H1 (cell line): ENCODE measurements around the gene NEUROG1.

ENCODE experiments used
- EGR1 ChIP-seq: IDR thresholded peaks from 2 replicates; pipeline ENCODE4 v1.6.1; 2011; ENCODE audit warnings: low read depth, low read length, borderline replicate concordance
- EZH2 ChIP-seq: fragments of 200-600 bp; sonication (generic); IDR thresholded peaks from 2 replicates; pipeline ENCODE4 v1.7.1; 2012; ENCODE audit warnings: low read depth, mild to moderate bottlenecking, moderate library complexity, low read length, inconsistent platforms; ENCODE audit not compliant: severe bottlenecking
- FOSL1 ChIP-seq: IDR thresholded peaks from 2 replicates; pipeline ENCODE4 v1.6.1; 2011; ENCODE audit warnings: mild to moderate bottlenecking, low read depth, low read length, moderate library complexity; ENCODE audit not compliant: insufficient read depth
- GTF2F1 ChIP-seq: IDR thresholded peaks from 2 replicates; pipeline ENCODE4 v1.6.1; 2012; ENCODE audit warnings: low read depth, low read length, improper control_type of control experiment, borderline replicate concordance
- POU5F1 ChIP-seq: IDR thresholded peaks from 2 replicates; pipeline ENCODE4 v1.6.1; 2011; ENCODE audit warnings: low read depth, mild to moderate bottlenecking, low read length, moderate library complexity
- RAD21 ChIP-seq, 2 experiments: IDR thresholded peaks in 1 of 2; conservative IDR thresholded peaks in 1 of 2; 2 replicates each; pipeline ENCODE4 v1.6.1; 2011; ENCODE audit warnings: low read depth in 2 of 2, low read length in 2 of 2, improper control_type of control experiment in 1 of 2, inconsistent platforms in 1 of 2, mild to moderate bottlenecking in 1 of 2, moderate library complexity in 1 of 2
- ZNF274 ChIP-seq: IDR thresholded peaks from 2 replicates; pipeline ENCODE4 v1.7.0; 2012; ENCODE audit warnings: low read length, borderline replicate concordance; ENCODE audit errors: extremely low read depth
- TF ChIP-seq, protein P1 (sequence below): IDR thresholded peaks from 2 replicates; pipeline ENCODE4 v1.6.1; 2012; ENCODE audit warnings: inconsistent platforms
- TF ChIP-seq, protein P2 (sequence below), 3 experiments: IDR thresholded peaks; 1 replicate in 2 of 3; 2 replicates in 1 of 3; pipeline versions ENCODE4 v1.5.1 to v1.6.1; 2011; ENCODE audit warnings: low read length in 3 of 3, mild to moderate bottlenecking in 3 of 3, inconsistent platforms in 2 of 3, low read depth in 1 of 3, moderate library complexity in 1 of 3; ENCODE audit not compliant: insufficient read depth in 1 of 3; ENCODE audit errors: control extremely low read depth in 1 of 3
- TF ChIP-seq, protein P3 (sequence below): IDR thresholded peaks from 2 replicates; pipeline ENCODE4 v1.6.1; 2011; ENCODE audit warnings: low read depth, mild to moderate bottlenecking, low read length; ENCODE audit not compliant: insufficient read depth
- TF ChIP-seq, protein P4 (sequence below): IDR thresholded peaks from 2 replicates; pipeline ENCODE4 v1.6.1; 2011; ENCODE audit warnings: low read length, improper control_type of control experiment

DNA sequence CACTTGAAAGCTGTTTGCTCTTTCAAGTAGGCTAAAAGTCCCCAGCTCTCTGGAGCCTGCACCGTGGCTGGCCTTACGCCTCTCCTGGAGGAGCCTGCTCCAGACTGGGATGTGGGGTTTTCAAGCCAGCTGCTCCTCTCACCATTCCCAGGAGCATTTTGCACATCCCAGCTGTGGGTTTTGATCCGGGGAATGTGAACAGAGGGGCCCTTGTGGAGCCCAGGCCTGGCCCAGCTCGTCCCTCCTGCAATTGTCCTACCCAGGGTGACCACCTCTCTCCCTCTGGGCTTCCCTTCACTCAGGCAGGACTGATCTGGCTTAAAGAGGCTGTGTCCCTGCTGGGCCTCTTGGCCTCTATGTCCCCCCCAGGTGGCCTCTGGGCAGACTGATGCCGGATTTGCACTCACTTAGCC, 51.1 kb downstream of the NEUROG1 start:
- no peak for TF ChIP-seq RAD21 (IDR thresholded peaks at IDR 0.05 in 1 of 2, conservative IDR thresholded peaks at IDR 0.05 in 1 of 2; ENCODE audit: low read depth in 2 of 2, low read length in 2 of 2)
- TF ChIP-seq, protein P1, sequence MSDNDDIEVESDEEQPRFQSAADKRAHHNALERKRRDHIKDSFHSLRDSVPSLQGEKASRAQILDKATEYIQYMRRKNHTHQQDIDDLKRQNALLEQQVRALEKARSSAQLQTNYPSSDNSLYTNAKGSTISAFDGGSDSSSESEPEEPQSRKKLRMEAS: no peak
- no peak for TF ChIP-seq EZH2
- TF ChIP-seq, protein P2, sequence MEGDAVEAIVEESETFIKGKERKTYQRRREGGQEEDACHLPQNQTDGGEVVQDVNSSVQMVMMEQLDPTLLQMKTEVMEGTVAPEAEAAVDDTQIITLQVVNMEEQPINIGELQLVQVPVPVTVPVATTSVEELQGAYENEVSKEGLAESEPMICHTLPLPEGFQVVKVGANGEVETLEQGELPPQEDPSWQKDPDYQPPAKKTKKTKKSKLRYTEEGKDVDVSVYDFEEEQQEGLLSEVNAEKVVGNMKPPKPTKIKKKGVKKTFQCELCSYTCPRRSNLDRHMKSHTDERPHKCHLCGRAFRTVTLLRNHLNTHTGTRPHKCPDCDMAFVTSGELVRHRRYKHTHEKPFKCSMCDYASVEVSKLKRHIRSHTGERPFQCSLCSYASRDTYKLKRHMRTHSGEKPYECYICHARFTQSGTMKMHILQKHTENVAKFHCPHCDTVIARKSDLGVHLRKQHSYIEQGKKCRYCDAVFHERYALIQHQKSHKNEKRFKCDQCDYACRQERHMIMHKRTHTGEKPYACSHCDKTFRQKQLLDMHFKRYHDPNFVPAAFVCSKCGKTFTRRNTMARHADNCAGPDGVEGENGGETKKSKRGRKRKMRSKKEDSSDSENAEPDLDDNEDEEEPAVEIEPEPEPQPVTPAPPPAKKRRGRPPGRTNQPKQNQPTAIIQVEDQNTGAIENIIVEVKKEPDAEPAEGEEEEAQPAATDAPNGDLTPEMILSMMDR (IDR thresholded peaks at IDR 0.05; ENCODE audit: control extremely low read depth in 1 of 3, insufficient read depth in 1 of 3, low read depth in 1 of 3, low read length in 3 of 3): no peak
- TF ChIP-seq EGR1: no peak
- no peak for TF ChIP-seq POU5F1
- TF ChIP-seq, protein P3, sequence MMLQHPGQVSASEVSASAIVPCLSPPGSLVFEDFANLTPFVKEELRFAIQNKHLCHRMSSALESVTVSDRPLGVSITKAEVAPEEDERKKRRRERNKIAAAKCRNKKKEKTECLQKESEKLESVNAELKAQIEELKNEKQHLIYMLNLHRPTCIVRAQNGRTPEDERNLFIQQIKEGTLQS: no peak
- no peak for TF ChIP-seq GTF2F1
- TF ChIP-seq ZNF274: no peak
- TF ChIP-seq, protein P4, sequence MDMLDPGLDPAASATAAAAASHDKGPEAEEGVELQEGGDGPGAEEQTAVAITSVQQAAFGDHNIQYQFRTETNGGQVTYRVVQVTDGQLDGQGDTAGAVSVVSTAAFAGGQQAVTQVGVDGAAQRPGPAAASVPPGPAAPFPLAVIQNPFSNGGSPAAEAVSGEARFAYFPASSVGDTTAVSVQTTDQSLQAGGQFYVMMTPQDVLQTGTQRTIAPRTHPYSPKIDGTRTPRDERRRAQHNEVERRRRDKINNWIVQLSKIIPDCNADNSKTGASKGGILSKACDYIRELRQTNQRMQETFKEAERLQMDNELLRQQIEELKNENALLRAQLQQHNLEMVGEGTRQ: no peak
- TF ChIP-seq FOSL1: no peak
